Measurements from ENCODE around the gene CCDC66.
A peak's percentile ranks its signal among the peaks of the same experiment; 100 is the strongest.

CCDC66 gene

GRCh38 chr3:56556908-56557830 is at the start of gene CCDC66:
CCDC66 (plus strand) TSS chr3:56557175; CDS start chr3:56557243, 68 bp downstream.
- POLR2A ChIA-PET, result interaction anchor here (0.7 kb wide), 2 partner anchors 10 to 208 kb away, joined by 5 to 10 read pairs; no protein-coding TSS in a partner anchor
- peak; percentile 95 for DNase-seq (ENCODE audit: extremely low spot score)
- TF ChIP-seq, protein P1, sequence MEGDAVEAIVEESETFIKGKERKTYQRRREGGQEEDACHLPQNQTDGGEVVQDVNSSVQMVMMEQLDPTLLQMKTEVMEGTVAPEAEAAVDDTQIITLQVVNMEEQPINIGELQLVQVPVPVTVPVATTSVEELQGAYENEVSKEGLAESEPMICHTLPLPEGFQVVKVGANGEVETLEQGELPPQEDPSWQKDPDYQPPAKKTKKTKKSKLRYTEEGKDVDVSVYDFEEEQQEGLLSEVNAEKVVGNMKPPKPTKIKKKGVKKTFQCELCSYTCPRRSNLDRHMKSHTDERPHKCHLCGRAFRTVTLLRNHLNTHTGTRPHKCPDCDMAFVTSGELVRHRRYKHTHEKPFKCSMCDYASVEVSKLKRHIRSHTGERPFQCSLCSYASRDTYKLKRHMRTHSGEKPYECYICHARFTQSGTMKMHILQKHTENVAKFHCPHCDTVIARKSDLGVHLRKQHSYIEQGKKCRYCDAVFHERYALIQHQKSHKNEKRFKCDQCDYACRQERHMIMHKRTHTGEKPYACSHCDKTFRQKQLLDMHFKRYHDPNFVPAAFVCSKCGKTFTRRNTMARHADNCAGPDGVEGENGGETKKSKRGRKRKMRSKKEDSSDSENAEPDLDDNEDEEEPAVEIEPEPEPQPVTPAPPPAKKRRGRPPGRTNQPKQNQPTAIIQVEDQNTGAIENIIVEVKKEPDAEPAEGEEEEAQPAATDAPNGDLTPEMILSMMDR (IDR thresholded peaks at IDR 0.05; ENCODE audit: control extremely low read depth, extremely low read depth, low read depth, missing control alignments), result peak; percentile 63
- CTCF ChIA-PET, result interaction anchor here (0.7 to 1.4 kb wide), 9 partner anchors 9 to 431 kb away, joined by 3 to 4 read pairs (median 3); no protein-coding TSS in a partner anchor

DNA sequence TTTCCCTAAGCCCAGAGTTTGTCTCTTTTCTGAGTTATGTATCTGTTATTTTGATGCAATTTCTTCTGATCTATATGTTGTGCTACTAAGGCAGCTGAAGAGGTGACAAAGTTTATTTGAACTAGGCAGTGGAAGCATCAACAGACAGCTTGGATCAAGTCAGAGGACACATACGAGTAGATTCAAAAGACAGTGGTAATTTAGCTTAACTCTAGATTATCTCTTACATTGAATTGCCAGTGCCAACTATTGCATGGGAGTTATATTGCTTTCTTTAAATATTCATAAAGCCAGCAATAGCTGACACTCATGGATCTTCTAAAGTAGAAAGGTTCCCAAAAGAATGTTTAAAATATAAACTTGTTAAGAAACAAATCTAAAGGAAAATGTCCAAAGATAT is 37.3 kb upstream of the CCDC66 start:
- TF ChIP-seq, protein P1 (IDR thresholded peaks at IDR 0.05; ENCODE audit: control extremely low read depth, extremely low read depth, low read depth, missing control alignments), result no peak
- no peak for DNase-seq (ENCODE audit: extremely low spot score)
- ChIA-PET CTCF (interaction anchor here (1.6 kb wide), 1 partner anchor 8 kb away, joined by 4 read pairs; no protein-coding TSS in a partner anchor), POLR2A (no interaction called here)

GRCh38 chr3:56522374-56522773 is 34.6 kb upstream of the CCDC66 start:
- DNase-seq (ENCODE audit: extremely low spot score), result no peak
- CTCF ChIA-PET, result interaction anchor here (1.2 kb wide), 1 partner anchor 8 kb away, joined by 3 read pairs; no protein-coding TSS in a partner anchor
- POLR2A ChIA-PET, result no interaction called here
- TF ChIP-seq, protein P1 (IDR thresholded peaks at IDR 0.05; ENCODE audit: control extremely low read depth, extremely low read depth, low read depth, missing control alignments), result no peak

GRCh38 chr3:56525291-56525690 is 31.7 kb upstream of the CCDC66 start:
- TF ChIP-seq, protein P1 (IDR thresholded peaks at IDR 0.05; ENCODE audit: control extremely low read depth, extremely low read depth, low read depth, missing control alignments), result no peak
- POLR2A ChIA-PET, result no interaction called here
- no peak for DNase-seq (ENCODE audit: extremely low spot score)
- CTCF ChIA-PET, result interaction anchor here (1.6 kb wide), 1 partner anchor 13 kb away, joined by 3 read pairs; no protein-coding TSS in a partner anchor

GRCh38 chr3:56536735-56537134 is 20.2 kb upstream of the CCDC66 start:
- TF ChIP-seq, protein P1 (IDR thresholded peaks at IDR 0.05; ENCODE audit: control extremely low read depth, extremely low read depth, low read depth, missing control alignments), result no peak
- CTCF ChIA-PET, result no interaction called here
- DNase-seq (ENCODE audit: extremely low spot score), result no peak
- POLR2A ChIA-PET, result no interaction called here

- POLR2A ChIA-PET, result interaction anchor here (0.6 kb wide), 1 partner anchor 9 kb away, joined by 5 read pairs; the partner anchor contains the start of gene CCDC66
- CTCF ChIA-PET, result no interaction called here
- TF ChIP-seq, protein P1 (IDR thresholded peaks at IDR 0.05; ENCODE audit: control extremely low read depth, extremely low read depth, low read depth, missing control alignments), result no peak
- DNase-seq (ENCODE audit: extremely low spot score), result no peak
Measured at GRCh38 chr3:56547486-56547885, 9.5 kb upstream of the CCDC66 start.
